Fibroblast of lung (primary cell): ENCODE data around the gene KCNQ1OT1. TPM values are rescaled to one million over a fixed set of nuclear protein-coding genes. Genes with fewer than 3 reads are reported as not detected.

Source experiments
- DNase-seq, 2 donors: peaks; one replicate each; pipeline versions ENCODE4 v3.0.0 to v3.0.0-alpha.2; 2010; ENCODE audit warnings: low read depth in 2 of 2
- H2AFZ ChIP-seq: 2 replicates; pipeline ENCODE4 v1.5.1; 2012; ENCODE audit warnings: low read length, control low read depth, inconsistent platforms
- H3K27ac ChIP-seq: 2 replicates; pipeline ENCODE4 v1.5.1; 2011; ENCODE audit warnings: low read length, control low read depth; ENCODE audit not compliant: insufficient read depth
- H3K27me3 ChIP-seq: 2 replicates; pipeline ENCODE4 v1.5.1; 2011; ENCODE audit warnings: mild to moderate bottlenecking, low read length; ENCODE audit not compliant: control insufficient read depth, insufficient read depth
- H3K36me3 ChIP-seq: 2 replicates; pipeline ENCODE4 v1.5.1; 2011; ENCODE audit warnings: low read length; ENCODE audit not compliant: control insufficient read depth, insufficient read depth
- H3K4me1 ChIP-seq: 2 replicates; pipeline ENCODE4 v1.5.1; 2011; ENCODE audit warnings: low read length; ENCODE audit not compliant: control insufficient read depth, insufficient read depth; ENCODE audit errors: extremely low read depth
- H3K4me2 ChIP-seq: 2 replicates; pipeline ENCODE4 v1.5.1; 2011; ENCODE audit warnings: low read length, control low read depth; ENCODE audit not compliant: insufficient read depth; ENCODE audit errors: extremely low read depth
- H3K4me3 ChIP-seq, 4 experiments: fragments of 200-600 bp in 1 of 4; sonication (generic) in 1 of 4; replicated peaks in 1 of 4; 2 replicates each; pipeline ENCODE4 v1.5.1; 2011 to 2016; ENCODE audit warnings: low read length in 4 of 4, low read depth in 3 of 4, mild to moderate bottlenecking in 3 of 4, control low read depth in 2 of 4, inconsistent platforms in 1 of 4, mixed read lengths in 1 of 4; ENCODE audit not compliant: insufficient read depth in 1 of 4; ENCODE audit errors: control extremely low read depth in 1 of 4
- H3K79me2 ChIP-seq: 2 replicates; pipeline ENCODE4 v1.5.1; 2012; ENCODE audit warnings: mild to moderate bottlenecking, low read length, inconsistent platforms; ENCODE audit not compliant: control insufficient read depth, insufficient read depth
- H3K9ac ChIP-seq: 2 replicates; pipeline ENCODE4 v1.5.1; 2011; ENCODE audit warnings: mild to moderate bottlenecking, low read length, control low read depth; ENCODE audit not compliant: insufficient read depth
- H3K9me3 ChIP-seq: 2 replicates; pipeline ENCODE4 v1.5.1; 2012; ENCODE audit warnings: low read depth, low read length; ENCODE audit not compliant: control insufficient read depth, insufficient read depth
- H4K20me1 ChIP-seq: 2 replicates; pipeline ENCODE4 v1.5.1; 2011; ENCODE audit warnings: low read length; ENCODE audit not compliant: control insufficient read depth, insufficient read depth; ENCODE audit errors: extremely low read depth
- CTCF ChIP-seq, 2 donors: IDR thresholded peaks in 1 of 2; conservative IDR thresholded peaks in 1 of 2; 1 replicate in 1 of 2; 2 replicates in 1 of 2; pipeline ENCODE4 v1.5.1; 2011 to 2012; ENCODE audit warnings: low read length in 2 of 2, control low read depth in 1 of 2, inconsistent platforms in 1 of 2, low read depth in 1 of 2, mild to moderate bottlenecking in 1 of 2
- EZH2 ChIP-seq: IDR thresholded peaks from 2 replicates; pipeline ENCODE4 v1.5.1; 2012; ENCODE audit warnings: low read length, control low read depth, mild to moderate bottlenecking; ENCODE audit errors: missing control alignments
- polyA plus RNA-seq, 2 donors: library from polyadenylated mRNA; depleted of rRNA in 1 of 2; stranded (reverse) in 1 of 2; unstranded in 1 of 2; fragments of >200 nt; gene quantifications; 2 replicates each; pipeline ENCODE4 v1.2.1, GENCODE V29; 2011 to 2012; ENCODE audit warnings: missing spikeins in 1 of 2
- total RNA-seq: library from RNA; depleted of rRNA; stranded (reverse); fragments of >200 nt; gene quantifications from 2 replicates; pipeline ENCODE4 v1.2.1, GENCODE V29; 2014

The KCNQ1OT1 gene
- total and polyA plus RNA-seq, 2 donors (not counting 1 experiment from before 2014, with no cell fraction given): 0.11 to 1.8 TPM

GRCh38 chr11:2748061-2748813 is 48.4 kb upstream of the KCNQ1OT1 start:
- no peak for DNase-seq
- no peaks in the 10 kb centered on the region for H3K79me2 ChIP-seq
- no peaks in the 10 kb centered on the region for H3K27me3 ChIP-seq
- no peaks in the 10 kb centered on the region for H4K20me1 ChIP-seq
- H3K4me2 ChIP-seq: no peak overlapping the region
- no peaks in the 10 kb centered on the region for H3K36me3 ChIP-seq
- H3K27ac ChIP-seq: no peak overlapping the region
- no peak overlapping the region for H3K4me3 ChIP-seq
- H3K9me3 ChIP-seq: no peaks in the 10 kb centered on the region
- H3K4me1 ChIP-seq: no peaks in the 10 kb centered on the region
- no peak overlapping the region for H2AFZ ChIP-seq
- H3K9ac ChIP-seq: no peak overlapping the region
- no peak for TF ChIP-seq CTCF (conservative IDR thresholded peaks at IDR 0.05 in 1 of 2, IDR thresholded peaks at IDR 0.05 in 1 of 2; ENCODE audit: low read depth in 1 of 2, low read length in 2 of 2)
- no peak for TF ChIP-seq EZH2

GRCh38 chr11:2747248-2748027 is 47.6 kb upstream of the KCNQ1OT1 start:
- H3K4me2 ChIP-seq: no peak overlapping the region
- H3K36me3 ChIP-seq: no peaks in the 10 kb centered on the region
- no peak for DNase-seq
- peaks cover under 1% of the 10 kb centered on the region for H3K4me1 ChIP-seq
- no peak for TF ChIP-seq EZH2
- TF ChIP-seq CTCF (conservative IDR thresholded peaks at IDR 0.05 in 1 of 2, IDR thresholded peaks at IDR 0.05 in 1 of 2; ENCODE audit: low read depth in 1 of 2, low read length in 2 of 2): no peak
- no peaks in the 10 kb centered on the region for H3K9me3 ChIP-seq
- no peak overlapping the region for H2AFZ ChIP-seq
- H3K27me3 ChIP-seq: no peaks in the 10 kb centered on the region
- H3K4me3 ChIP-seq: no peak overlapping the region
- H4K20me1 ChIP-seq: no peaks in the 10 kb centered on the region
- H3K79me2 ChIP-seq: no peaks in the 10 kb centered on the region
- H3K9ac ChIP-seq: no peak overlapping the region
- no peak overlapping the region for H3K27ac ChIP-seq

GRCh38 chr11:2746401-2747247 is 46.8 kb upstream of the KCNQ1OT1 start:
- H4K20me1 ChIP-seq: no peaks in the 10 kb centered on the region
- H2AFZ ChIP-seq: no peak overlapping the region
- H3K27me3 ChIP-seq: no peaks in the 10 kb centered on the region
- H3K79me2 ChIP-seq: no peaks in the 10 kb centered on the region
- no peak overlapping the region for H3K27ac ChIP-seq
- no peak overlapping the region for H3K4me2 ChIP-seq
- H3K36me3 ChIP-seq: no peaks in the 10 kb centered on the region
- H3K9ac ChIP-seq: no peak overlapping the region
- no peak for DNase-seq
- no peak for TF ChIP-seq EZH2
- TF ChIP-seq CTCF (conservative IDR thresholded peaks at IDR 0.05 in 1 of 2, IDR thresholded peaks at IDR 0.05 in 1 of 2; ENCODE audit: low read depth in 1 of 2, low read length in 2 of 2): no peak
- no peaks in the 10 kb centered on the region for H3K9me3 ChIP-seq
- H3K4me1 ChIP-seq: peaks cover 6% of the 10 kb centered on the region
- H3K4me3 ChIP-seq: no peak overlapping the region
